Thoracic aorta (tissue), 2 donors: Measurements from ENCODE around the gene EPHA5. TPM values are rescaled to one million over a fixed set of nuclear protein-coding genes. Genes with fewer than 3 reads are reported as not detected.

ENCODE experiments used
- ATAC-seq: fragments of 150-250 bp; one replicate; pipeline ENCODE4 v1.8.0; 2017; ENCODE audit warnings: low read depth; ENCODE audit not compliant: insufficient number of reproducible peaks, low FRiP score
- DNase-seq: peaks from one replicate; pipeline ENCODE4 v3.0.0-alpha.2; 2020; ENCODE audit warnings: low spot score
- H3K27ac ChIP-seq, 2 donors: fragments of 200-600 bp; sonication (generic); 1 replicate in 1 of 2; 2 replicates in 1 of 2; pipeline ENCODE4 v1.5.1; 2016; ENCODE audit warnings: mild to moderate bottlenecking in 2 of 2, moderate library complexity in 2 of 2
- H3K27me3 ChIP-seq: fragments of 200-600 bp; sonication (generic); replicated peaks from 2 replicates; pipeline ENCODE4 v1.6.0; 2016; ENCODE audit warnings: mild to moderate bottlenecking; ENCODE audit not compliant: insufficient read depth
- H3K36me3 ChIP-seq: fragments of 200-600 bp; sonication (generic); one replicate; pipeline ENCODE4 v1.5.1; 2016
- H3K4me1 ChIP-seq, 2 donors: fragments of 200-600 bp; sonication (generic); 1 replicate in 1 of 2; 2 replicates in 1 of 2; pipeline versions ENCODE4 v1.5.1 to v1.6.0; 2016; ENCODE audit warnings: low read depth in 2 of 2, mild to moderate bottlenecking in 1 of 2; ENCODE audit not compliant: control insufficient read depth in 1 of 2
- H3K4me3 ChIP-seq: fragments of 200-600 bp; sonication (generic); 2 replicates; pipeline ENCODE4 v1.5.1; 2016; ENCODE audit warnings: mild to moderate bottlenecking
- H3K9me3 ChIP-seq: fragments of 200-600 bp; sonication (generic); 2 replicates; pipeline ENCODE4 v1.5.1; 2016
- CTCF ChIP-seq: fragments of 200-600 bp; sonication (generic); IDR thresholded peaks from one replicate; pipeline ENCODE4 v1.5.1; 2019; ENCODE audit warnings: antibody characterized with exemption
- total RNA-seq, 2 donors: library from RNA; depleted of rRNA; stranded (reverse); fragments of >200 nt; gene quantifications; one replicate each; pipeline versions ENCODE4 v1.1.0 to v1.2.3, GENCODE V29; 2016

Gene EPHA5
- total RNA-seq, 2 donors from 2014 or later: 0.27 to 0.92 TPM

- no peak for DNase-seq
- Histone ChIP-seq H3K36me3 (no peaks in the 10 kb centered on the region), H3K27me3 (no peaks in the 10 kb centered on the region), H3K4me1 (no peaks in the 10 kb centered on the region), H3K27ac (no peak overlapping the region), H3K9me3 (no peaks in the 10 kb centered on the region), H3K4me3 (no peak overlapping the region)
- no peak for TF ChIP-seq CTCF
- no peak for ATAC-seq
Measured at GRCh38 chr4:65635051-65635821, 35.1 kb downstream of the EPHA5 start.

- Histone ChIP-seq H3K27ac (no peak overlapping the region), H3K4me3 (no peak overlapping the region), H3K4me1 (no peaks in the 10 kb centered on the region), H3K36me3 (no peaks in the 10 kb centered on the region), H3K9me3 (no peaks in the 10 kb centered on the region), H3K27me3 (no peaks in the 10 kb centered on the region)
- no peak for TF ChIP-seq CTCF
- ATAC-seq: no peak
- no peak for DNase-seq
Measured at GRCh38 chr4:65624651-65625050, 45.6 kb downstream of the EPHA5 start.

- no peaks in the 10 kb centered on the region for H3K4me1 ChIP-seq
- no peak overlapping the region for H3K27ac ChIP-seq
- no peak for TF ChIP-seq CTCF
- H3K27me3 ChIP-seq: no peaks in the 10 kb centered on the region
- H3K4me3 ChIP-seq: no peak overlapping the region
- H3K36me3 ChIP-seq: no peaks in the 10 kb centered on the region
- H3K9me3 ChIP-seq: no peaks in the 10 kb centered on the region
- ATAC-seq (no peak), DNase-seq (no peak)
Measured at GRCh38 chr4:65623506-65623905, 46.8 kb downstream of the EPHA5 start.

DNA sequence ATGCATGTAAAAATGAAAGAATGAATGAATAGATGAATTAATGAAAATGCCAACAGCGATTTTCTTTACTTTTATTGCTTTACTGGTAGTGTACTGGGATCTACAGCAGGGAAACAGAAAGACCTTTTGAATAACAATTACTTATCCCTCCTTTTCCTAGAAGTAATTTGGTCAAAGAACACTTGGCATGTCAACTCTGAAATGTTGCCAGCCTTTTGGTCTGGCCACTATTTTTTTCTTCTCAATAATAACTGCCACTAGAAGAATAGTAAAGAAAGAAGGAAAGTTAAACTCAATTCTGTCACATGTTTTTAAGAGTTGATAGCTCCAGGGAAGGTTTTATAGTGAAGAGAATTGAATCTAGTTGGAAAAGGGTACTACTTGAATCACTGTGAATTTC is 52.9 kb downstream of the EPHA5 start:
- H3K36me3 ChIP-seq: no peaks in the 10 kb centered on the region
- H3K27ac ChIP-seq: no peak overlapping the region
- H3K4me1 ChIP-seq: no peaks in the 10 kb centered on the region
- no peak for ATAC-seq
- no peak for TF ChIP-seq CTCF
- DNase-seq: no peak
- no peaks in the 10 kb centered on the region for H3K9me3 ChIP-seq
- no peak overlapping the region for H3K4me3 ChIP-seq
- no peaks in the 10 kb centered on the region for H3K27me3 ChIP-seq

DNA sequence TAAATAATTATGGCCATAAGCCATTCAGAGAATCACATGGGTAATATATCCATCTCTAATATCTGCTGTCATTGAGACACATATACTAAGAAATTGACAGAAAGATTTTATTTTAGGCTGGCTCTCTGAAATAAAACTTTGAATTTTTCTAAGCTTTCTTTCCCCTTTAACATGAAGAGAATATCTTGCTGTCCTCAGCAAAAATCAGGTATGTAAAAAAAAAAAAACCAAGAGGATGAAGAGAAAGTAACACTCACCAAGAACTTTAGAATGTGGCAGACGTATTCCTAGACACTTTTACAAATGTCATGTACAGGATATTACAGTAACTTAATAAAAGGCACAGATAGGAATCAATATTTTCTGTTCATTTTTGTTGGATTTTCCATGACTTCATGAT is 65.8 kb downstream of the EPHA5 start:
- H3K9me3 ChIP-seq: no peaks in the 10 kb centered on the region
- ATAC-seq (no peak), DNase-seq (no peak)
- H3K27me3 ChIP-seq: no peaks in the 10 kb centered on the region
- TF ChIP-seq CTCF: no peak
- H3K4me3 ChIP-seq: no peak overlapping the region
- H3K4me1 ChIP-seq: no peaks in the 10 kb centered on the region
- no peak overlapping the region for H3K27ac ChIP-seq
- no peaks in the 10 kb centered on the region for H3K36me3 ChIP-seq
